Activated CD4-positive, alpha-beta memory T cell treated with anti-CD3 and anti-CD28 coated beads, Interleukin-2, amount 10 ng/mL, durations not matched to agents 7 days and 5 days (primary cell): ENCODE measurements around the gene RBBP8NL. TPM values are rescaled to one million over a fixed set of nuclear protein-coding genes. Genes with fewer than 3 reads are reported as not detected.

Experiments used
- CTCF ChIA-PET: fragments of 350-600 bp; sonication (Branson Sonifier 250); formaldehyde crosslinking; loops from one replicate; lab custom pipeline; 2021; ENCODE audit warnings: antibody characterized with exemption, inconsistent platforms; lab: Charles Lee
- POLR2A ChIA-PET: fragments of 350-600 bp; sonication (Branson Sonifier 250); formaldehyde crosslinking; loops from one replicate; lab custom pipeline; 2021; ENCODE audit warnings: antibody characterized with exemption; lab: Charles Lee
- DNase-seq: peaks from one replicate; pipeline ENCODE4 v3.0.0-alpha.2; 2020
- H3K27ac Mint-ChIP-seq: one replicate; pipeline ENCODE4 v1.8.0; 2021; ENCODE audit warnings: mild to moderate bottlenecking, mixed read lengths
- H3K27me3 Mint-ChIP-seq: one replicate; pipeline ENCODE4 v1.8.0; 2021; ENCODE audit warnings: mixed read lengths
- H3K36me3 Mint-ChIP-seq: one replicate; pipeline ENCODE4 v1.8.0; 2021; ENCODE audit warnings: low read depth, mixed read lengths
- H3K4me1 Mint-ChIP-seq: one replicate; pipeline ENCODE4 v1.8.0; 2021; ENCODE audit warnings: mixed read lengths
- H3K4me3 Mint-ChIP-seq: one replicate; pipeline ENCODE4 v1.8.0; 2021; ENCODE audit warnings: mild to moderate bottlenecking, mixed read lengths
- H3K9me3 Mint-ChIP-seq: one replicate; pipeline ENCODE4 v1.8.0; 2021; ENCODE audit warnings: mixed read lengths
- total RNA-seq, 2 experiments: library from RNA; stranded (reverse); gene quantifications; one replicate each; pipeline ENCODE4 v1.2.3, GENCODE V29; 2021

Gene RBBP8NL
- total RNA-seq, 2 experiments from 2014 or later: not detected

DNA sequence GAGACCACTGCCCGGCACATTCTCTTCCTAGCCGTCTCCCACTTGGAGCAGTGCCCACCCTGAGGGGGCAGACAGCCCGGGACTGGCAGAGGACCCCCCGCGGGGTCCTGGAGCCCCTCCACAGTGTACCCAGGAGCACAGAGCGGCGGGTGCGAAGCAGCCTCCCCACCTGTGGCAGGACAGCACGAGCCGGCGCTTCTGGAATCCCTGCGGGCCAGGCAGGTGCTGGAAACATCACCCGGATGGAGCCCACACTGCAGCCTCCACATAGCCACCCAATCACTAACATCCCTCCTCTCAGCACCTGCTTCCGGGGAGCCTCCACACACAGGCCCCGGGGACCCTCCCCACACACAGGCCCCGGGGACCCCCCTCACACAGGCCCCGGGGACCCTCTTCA, 29.8 kb upstream of the RBBP8NL start:
- peaks cover 3% of the 10 kb centered on the region for H3K27me3 Mint-ChIP-seq
- no peak overlapping the region for H3K27ac Mint-ChIP-seq
- CTCF ChIA-PET: no interaction called here

DNA sequence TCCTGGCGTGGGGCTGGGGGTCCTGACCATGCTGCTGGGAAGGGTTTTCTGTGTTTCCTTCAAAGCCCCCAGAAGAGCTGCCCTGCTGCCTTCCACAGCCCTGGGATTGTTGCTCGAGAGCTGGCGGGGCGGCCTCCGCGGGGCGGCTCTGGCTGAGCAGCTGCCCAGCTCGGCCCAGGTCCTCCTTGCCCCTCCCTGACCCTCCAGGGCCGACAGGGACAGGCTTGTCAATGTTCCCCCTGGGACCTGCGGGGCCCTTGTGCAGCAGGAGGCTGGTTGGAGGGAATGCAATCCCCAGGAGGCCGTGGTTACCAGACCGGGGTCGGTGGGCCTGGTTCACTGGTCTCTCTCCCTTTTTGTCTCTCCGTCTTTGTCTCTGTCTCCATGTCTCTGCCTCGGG, 28.6 kb upstream of the RBBP8NL start:
- H3K27me3 Mint-ChIP-seq: peaks cover 3% of the 10 kb centered on the region
- no peak overlapping the region for H3K4me3 Mint-ChIP-seq
- H3K4me1 Mint-ChIP-seq: no peaks in the 10 kb centered on the region
- no peak for DNase-seq
- POLR2A ChIA-PET: no interaction called here
- no peaks in the 10 kb centered on the region for H3K9me3 Mint-ChIP-seq
- no peak overlapping the region for H3K27ac Mint-ChIP-seq
- H3K36me3 Mint-ChIP-seq: no peaks in the 10 kb centered on the region
- CTCF ChIA-PET: no interaction called here

More for the DNA sequence above, 29.8 kb upstream of the RBBP8NL start:
- Mint-ChIP-seq H3K9me3 (no peaks in the 10 kb centered on the region), H3K4me1 (no peaks in the 10 kb centered on the region), H3K4me3 (no peak overlapping the region), H3K36me3 (no peaks in the 10 kb centered on the region)
- DNase-seq: no peak
- POLR2A ChIA-PET: no interaction called here

GRCh38 chr20:62454904-62455636, 27.7 kb upstream of the RBBP8NL start:
- ChIA-PET CTCF (no interaction called here), POLR2A (no interaction called here)
- no peaks in the 10 kb centered on the region for H3K9me3 Mint-ChIP-seq
- no peak overlapping the region for H3K27ac Mint-ChIP-seq
- no peak overlapping the region for H3K4me3 Mint-ChIP-seq
- peaks cover 3% of the 10 kb centered on the region for H3K27me3 Mint-ChIP-seq
- H3K4me1 Mint-ChIP-seq: no peaks in the 10 kb centered on the region
- H3K36me3 Mint-ChIP-seq: no peaks in the 10 kb centered on the region
- no peak for DNase-seq

DNA sequence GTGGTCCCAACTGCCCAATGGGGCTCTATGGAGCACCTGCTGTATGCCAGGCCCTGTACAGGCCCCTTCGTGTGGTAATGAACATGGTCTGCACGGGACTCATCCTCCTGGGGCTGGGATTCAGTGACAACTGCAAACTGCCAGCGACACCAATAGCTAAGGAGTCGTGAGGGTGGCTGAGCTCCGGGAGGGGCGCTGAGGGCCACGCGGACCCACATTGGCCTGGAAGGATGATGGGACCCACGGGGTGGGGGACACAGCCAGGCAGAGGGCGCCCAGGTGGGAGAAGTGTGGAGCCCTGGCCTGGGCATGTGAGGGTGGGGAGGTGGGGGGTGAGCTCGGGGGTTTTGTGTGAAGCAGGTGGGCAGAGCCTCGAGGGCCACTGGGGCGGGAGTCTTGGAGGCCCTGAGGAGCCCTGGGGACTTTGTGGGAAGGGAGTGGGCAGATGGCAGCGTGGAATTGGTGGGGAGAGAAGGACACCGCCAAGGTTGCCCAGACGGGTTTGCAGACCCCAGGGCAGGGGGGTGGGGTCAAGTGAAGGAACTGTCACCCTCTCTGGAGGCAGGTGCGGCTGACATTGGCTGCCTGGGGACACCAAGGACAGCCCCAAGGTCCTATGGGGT, 26.0 kb upstream of the RBBP8NL start:
- no peak overlapping the region for H3K27ac Mint-ChIP-seq
- no peaks in the 10 kb centered on the region for H3K4me1 Mint-ChIP-seq
- DNase-seq: no peak
- H3K4me3 Mint-ChIP-seq: no peak overlapping the region
- POLR2A ChIA-PET: no interaction called here
- H3K9me3 Mint-ChIP-seq: no peaks in the 10 kb centered on the region
- no peaks in the 10 kb centered on the region for H3K36me3 Mint-ChIP-seq
- H3K27me3 Mint-ChIP-seq: peaks cover 3% of the 10 kb centered on the region
- CTCF ChIA-PET: no interaction called here

GRCh38 chr20:62452475-62453095, 25.2 kb upstream of the RBBP8NL start:
- Mint-ChIP-seq H3K27ac (no peak overlapping the region), H3K9me3 (no peaks in the 10 kb centered on the region), H3K4me3 (no peak overlapping the region), H3K36me3 (no peaks in the 10 kb centered on the region), H3K4me1 (no peaks in the 10 kb centered on the region), H3K27me3 (peaks cover 3% of the 10 kb centered on the region)
- DNase-seq: no peak
- ChIA-PET CTCF (no interaction called here), POLR2A (no interaction called here)

DNA sequence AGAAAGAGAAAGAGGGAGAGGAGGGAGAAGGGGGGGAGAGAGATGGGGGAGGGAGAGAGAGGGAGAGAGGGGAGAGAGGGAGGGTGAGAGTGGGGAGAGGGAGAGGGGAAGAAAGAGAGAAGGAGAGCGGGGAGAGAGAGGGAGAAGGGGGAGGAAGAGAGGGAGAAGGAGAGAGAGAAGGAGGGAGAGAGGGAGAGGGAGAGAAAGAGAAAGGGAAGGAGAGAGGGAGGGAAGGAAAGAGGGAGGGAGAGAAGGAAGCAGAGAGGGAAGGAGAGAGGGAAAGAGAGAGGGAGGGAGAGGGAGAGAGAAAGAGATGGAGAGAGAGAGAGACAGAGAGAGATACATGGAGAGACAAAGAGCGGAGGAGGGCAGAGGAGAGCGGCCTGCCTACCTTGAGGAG, 24.6 kb upstream of the RBBP8NL start:
- POLR2A ChIA-PET: no interaction called here
- no peaks in the 10 kb centered on the region for H3K36me3 Mint-ChIP-seq

GRCh38 chr20:62451156-62451767, 23.9 kb upstream of the RBBP8NL start:
- POLR2A ChIA-PET: no interaction called here
- peaks cover 3% of the 10 kb centered on the region for H3K27me3 Mint-ChIP-seq
- H3K36me3 Mint-ChIP-seq: no peaks in the 10 kb centered on the region

More for the DNA sequence above, 24.6 kb upstream of the RBBP8NL start:
- CTCF ChIA-PET: no interaction called here
- H3K27me3 Mint-ChIP-seq: peaks cover 3% of the 10 kb centered on the region
- H3K4me3 Mint-ChIP-seq: no peak overlapping the region
- DNase-seq: no peak
- no peaks in the 10 kb centered on the region for H3K4me1 Mint-ChIP-seq
- H3K9me3 Mint-ChIP-seq: no peaks in the 10 kb centered on the region
- H3K27ac Mint-ChIP-seq: no peak overlapping the region

DNA sequence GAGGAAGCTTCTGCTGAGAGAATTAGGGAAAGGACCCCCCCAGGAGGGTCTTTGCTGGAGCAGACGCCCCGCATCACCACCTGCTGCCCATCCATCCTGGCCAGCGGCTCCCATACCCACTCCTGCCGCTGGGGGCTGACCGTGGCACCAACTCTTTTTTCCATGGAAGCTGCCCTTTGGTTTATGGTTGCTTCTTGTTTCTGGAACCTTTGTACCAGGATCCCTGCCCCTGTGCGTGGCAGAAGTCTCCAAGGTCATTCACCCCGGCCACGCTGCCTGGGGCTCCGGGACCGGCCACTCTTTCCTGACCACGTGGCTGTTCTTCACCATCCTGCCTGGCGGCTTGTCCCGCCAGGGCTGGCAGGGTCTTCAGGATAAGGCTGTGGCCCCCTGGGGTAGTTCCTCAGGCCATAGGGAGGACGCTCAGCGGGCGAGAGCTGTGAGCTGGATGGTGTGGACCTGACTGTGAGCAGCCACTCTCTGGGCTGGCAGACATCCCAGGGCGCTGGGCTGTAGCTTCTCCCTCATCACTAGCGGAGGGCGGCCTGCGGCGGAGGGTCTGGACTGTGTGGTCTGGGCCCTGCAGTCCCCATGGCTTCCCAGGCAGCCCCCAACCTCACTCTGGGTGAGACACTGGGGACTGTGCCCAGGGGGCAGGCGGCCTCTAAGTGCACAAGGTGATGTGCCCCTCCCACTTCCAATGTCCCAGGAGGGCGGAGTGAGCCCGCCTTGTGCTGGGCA, 22.8 kb upstream of the RBBP8NL start:
- H3K9me3 Mint-ChIP-seq: no peaks in the 10 kb centered on the region
- peaks cover 2% of the 10 kb centered on the region for H3K27me3 Mint-ChIP-seq
- DNase-seq: no peak
- H3K4me1 Mint-ChIP-seq: no peaks in the 10 kb centered on the region
- CTCF ChIA-PET: no interaction called here
- H3K27ac Mint-ChIP-seq: no peak overlapping the region
- H3K36me3 Mint-ChIP-seq: no peaks in the 10 kb centered on the region
- POLR2A ChIA-PET: no interaction called here
- no peak overlapping the region for H3K4me3 Mint-ChIP-seq

More at GRCh38 chr20:62451156-62451767, 23.9 kb upstream of the RBBP8NL start:
- DNase-seq: no peak
- Mint-ChIP-seq H3K4me1 (no peaks in the 10 kb centered on the region), H3K4me3 (no peak overlapping the region), H3K9me3 (no peaks in the 10 kb centered on the region), H3K27ac (no peak overlapping the region)
- CTCF ChIA-PET: no interaction called here

DNA sequence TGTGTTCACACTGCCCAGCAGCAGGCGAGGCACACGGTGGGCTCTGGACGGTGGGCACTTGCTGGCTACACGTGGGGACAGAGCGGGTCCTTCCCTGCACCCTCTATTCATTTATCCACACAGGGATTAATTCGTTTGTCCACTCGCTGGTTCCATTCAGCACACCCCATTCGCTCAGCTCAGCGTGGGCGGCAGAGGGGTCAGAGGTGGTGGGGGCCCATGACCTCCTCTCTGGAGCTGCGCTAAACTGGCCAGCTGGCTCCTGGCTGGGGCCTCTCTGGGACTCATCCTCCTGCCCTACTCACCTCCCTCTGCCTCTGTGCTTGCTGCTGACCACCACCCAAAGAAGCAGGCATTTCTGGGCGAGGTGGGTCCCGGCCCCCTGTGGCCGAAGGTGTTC, 21.4 kb upstream of the RBBP8NL start:
- ChIA-PET CTCF (no interaction called here), POLR2A (no interaction called here)
- DNase-seq: no peak
- no peak overlapping the region for H3K4me3 Mint-ChIP-seq
- H3K9me3 Mint-ChIP-seq: no peaks in the 10 kb centered on the region
- H3K27me3 Mint-ChIP-seq: no peaks in the 10 kb centered on the region
- no peaks in the 10 kb centered on the region for H3K36me3 Mint-ChIP-seq
- H3K27ac Mint-ChIP-seq: no peak overlapping the region
- H3K4me1 Mint-ChIP-seq: no peaks in the 10 kb centered on the region

- Mint-ChIP-seq H3K27ac (no peak overlapping the region), H3K4me1 (no peaks in the 10 kb centered on the region), H3K27me3 (no peaks in the 10 kb centered on the region), H3K9me3 (no peaks in the 10 kb centered on the region), H3K36me3 (no peaks in the 10 kb centered on the region), H3K4me3 (no peak overlapping the region)
- ChIA-PET CTCF (no interaction called here), POLR2A (no interaction called here)
- DNase-seq: no peak
These were observed 20.7 kb upstream of the RBBP8NL start for GRCh38 chr20:62448038-62448437.

- CTCF ChIA-PET: no interaction called here
- H3K9me3 Mint-ChIP-seq: no peaks in the 10 kb centered on the region
These were observed 19.8 kb upstream of the RBBP8NL start for GRCh38 chr20:62446888-62447869.

DNA sequence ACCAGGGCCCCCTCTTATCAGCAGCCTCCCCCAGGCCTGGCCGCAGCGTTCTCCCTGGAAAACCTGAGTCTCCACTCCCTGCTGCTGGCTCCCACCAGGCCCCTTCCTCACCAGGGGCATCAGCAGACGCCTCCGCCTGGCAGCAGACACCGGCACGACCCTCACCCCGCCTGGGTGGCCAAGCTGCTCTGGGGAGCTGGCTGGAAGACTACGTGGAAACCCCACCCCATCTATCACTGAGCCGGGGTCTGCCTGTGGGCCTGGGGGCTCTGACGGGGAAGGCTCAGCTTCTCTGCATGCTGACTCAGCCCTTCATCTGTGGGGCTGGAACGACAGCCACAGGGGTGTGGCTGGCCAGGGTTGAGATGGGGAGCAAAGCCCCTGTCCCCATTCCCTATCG, 19.1 kb upstream of the RBBP8NL start:
- H3K9me3 Mint-ChIP-seq: no peaks in the 10 kb centered on the region
- CTCF ChIA-PET: no interaction called here
- no peak for DNase-seq
- no peaks in the 10 kb centered on the region for H3K36me3 Mint-ChIP-seq
- no peak overlapping the region for H3K4me3 Mint-ChIP-seq
- POLR2A ChIA-PET: no interaction called here
- no peaks in the 10 kb centered on the region for H3K4me1 Mint-ChIP-seq
- no peaks in the 10 kb centered on the region for H3K27me3 Mint-ChIP-seq
- no peak overlapping the region for H3K27ac Mint-ChIP-seq

More at GRCh38 chr20:62446888-62447869, 19.8 kb upstream of the RBBP8NL start:
- DNase-seq: no peak
- H3K36me3 Mint-ChIP-seq: no peaks in the 10 kb centered on the region
- H3K27me3 Mint-ChIP-seq: no peaks in the 10 kb centered on the region
- no peaks in the 10 kb centered on the region for H3K4me1 Mint-ChIP-seq
- POLR2A ChIA-PET: no interaction called here
- H3K27ac Mint-ChIP-seq: no peak overlapping the region
- no peak overlapping the region for H3K4me3 Mint-ChIP-seq
